Melanocyte of skin (primary cell): Measurements from ENCODE around the gene AP4E1. TPM values are rescaled to one million over a fixed set of nuclear protein-coding genes. Genes with fewer than 3 reads are reported as not detected.

Source experiments
- total RNA-seq, 2 donors: library from RNA; depleted of rRNA; stranded (reverse); fragments of >200 nt; gene quantifications; 2 replicates each; pipeline ENCODE4 v1.2.3, GENCODE V29; 2012

The AP4E1 gene
- total RNA-seq = 10 to 100 TPM; 16.0 to 16.9 TPM

DNA sequence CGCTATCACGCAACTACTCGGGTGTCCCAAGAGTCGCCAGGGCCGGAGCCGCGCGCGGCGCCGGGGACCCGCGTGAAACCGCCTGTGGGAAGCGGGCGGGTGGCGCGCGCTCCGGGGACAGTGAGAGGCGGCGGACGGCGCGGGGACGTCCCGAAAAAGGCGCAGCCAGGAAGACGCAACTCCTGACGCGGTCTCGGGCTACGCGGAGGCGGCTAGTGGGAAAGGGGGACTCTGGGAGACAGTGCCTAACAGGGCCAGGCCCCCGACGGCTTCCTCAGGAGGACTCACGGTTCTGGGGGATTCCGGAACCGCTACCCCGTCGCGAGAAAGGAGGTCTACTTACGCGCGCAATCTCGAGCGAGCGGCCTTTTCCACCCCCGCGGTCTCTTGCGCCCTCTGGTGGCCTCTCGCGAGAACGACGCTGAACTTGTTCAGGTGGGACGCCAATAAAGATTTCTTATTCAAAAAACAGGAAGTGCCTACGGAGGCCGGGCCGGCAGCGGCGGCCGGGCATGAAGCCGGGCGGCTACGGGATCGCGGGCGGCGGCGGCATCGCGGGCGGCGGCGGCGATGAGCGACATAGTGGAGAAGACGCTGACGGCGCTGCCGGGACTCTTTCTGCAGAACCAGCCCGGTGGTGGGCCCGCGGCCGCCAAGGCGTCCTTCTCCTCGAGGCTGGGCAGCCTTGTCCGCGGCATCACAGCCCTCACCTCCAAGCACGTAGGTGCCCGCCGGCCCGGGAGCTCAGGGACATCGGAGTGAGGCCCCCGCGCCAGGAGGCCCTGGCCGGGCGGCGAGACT lies at the start of gene AP4E1:
Gene AP4E1 (plus strand): TSS at position 475 of the 801 bp plus-strand sequence. CDS start 96 bp downstream, at position 571.

Other genes with a start within 250 kb of the AP4E1 start
- 10 to 100 TPM; 63.9 to 73.6 TPM for gene TRPM7, start 221.9 kb upstream of the AP4E1 start, total RNA-seq
- gene SPPL2A, start 143.0 kb upstream of the AP4E1 start, total RNA-seq = 10 to 100 TPM; 60.6 to 81.6 TPM
- not detected for gene TNFAIP8L3, start 186.2 kb downstream of the AP4E1 start, total RNA-seq